Keratinocyte (primary cell): ENCODE data around the gene IFNL2. TPM values are rescaled to one million over a fixed set of nuclear protein-coding genes. Genes with fewer than 3 reads are reported as not detected.

Source experiments
- DNase-seq: peaks from one replicate; pipeline ENCODE4 v3.0.0-alpha.2; 2011; ENCODE audit warnings: low read depth, missing footprints, low spot score
- FAIRE-seq: peaks from 2 replicates; lab custom pipeline; 2011; peaks lifted over from hg19 to GRCh38; lab: Jason Lieb, UNC
- H2AFZ ChIP-seq: 2 replicates; pipeline ENCODE4 v1.6.0; 2012; ENCODE audit warnings: low read length, control low read depth, inconsistent platforms; ENCODE audit not compliant: control insufficient read depth
- H3K27ac ChIP-seq: 2 replicates; pipeline ENCODE4 v1.5.1; 2011; ENCODE audit warnings: low read length; ENCODE audit not compliant: control insufficient read depth, insufficient read depth
- H3K27me3 ChIP-seq: 3 replicates; pipeline ENCODE4 v1.6.0; 2011; ENCODE audit warnings: low read length; ENCODE audit not compliant: control insufficient read depth, insufficient read depth; ENCODE audit errors: extremely low read depth
- H3K36me3 ChIP-seq, 2 experiments: 2 replicates in 1 of 2; 3 replicates in 1 of 2; pipeline ENCODE4 v1.5.1; 2011; ENCODE audit warnings: low read length in 2 of 2, mild to moderate bottlenecking in 1 of 2; ENCODE audit not compliant: control insufficient read depth in 2 of 2, insufficient read depth in 2 of 2; ENCODE audit errors: extremely low read depth in 1 of 2
- H3K4me1 ChIP-seq: 3 replicates; pipeline ENCODE4 v1.5.1; 2011; ENCODE audit warnings: low read length; ENCODE audit not compliant: control insufficient read depth, insufficient read depth; ENCODE audit errors: extremely low read depth
- H3K4me2 ChIP-seq: 3 replicates; pipeline ENCODE4 v1.6.0; 2011; ENCODE audit warnings: low read depth, low read length; ENCODE audit not compliant: control insufficient read depth, insufficient read depth; ENCODE audit errors: extremely low read depth
- H3K4me3 ChIP-seq, 3 experiments: fragments of 200-600 bp in 1 of 3; sonication (generic) in 1 of 3; 2 replicates in 2 of 3; 3 replicates in 1 of 3; pipeline ENCODE4 v1.5.1; 2011 to 2016; ENCODE audit warnings: low read length in 3 of 3, mild to moderate bottlenecking in 3 of 3, control low read depth in 2 of 3, inconsistent platforms in 1 of 3, low read depth in 1 of 3, mixed read lengths in 1 of 3, mixed run types in 1 of 3, moderate library complexity in 1 of 3; ENCODE audit not compliant: control insufficient read depth in 2 of 3, insufficient read depth in 2 of 3; ENCODE audit errors: extremely low read depth in 1 of 3
- H3K79me2 ChIP-seq: 2 replicates; pipeline ENCODE4 v1.6.0; 2012; ENCODE audit warnings: low read length; ENCODE audit not compliant: control insufficient read depth, insufficient read depth
- H3K9ac ChIP-seq: 3 replicates; pipeline ENCODE4 v1.6.0; 2011; ENCODE audit warnings: low read length; ENCODE audit not compliant: control insufficient read depth, insufficient read depth; ENCODE audit errors: extremely low read depth
- H3K9me1 ChIP-seq: 3 replicates; pipeline ENCODE4 v1.6.0; 2011; ENCODE audit warnings: low read length; ENCODE audit not compliant: control insufficient read depth, insufficient read depth; ENCODE audit errors: extremely low read depth
- H3K9me3 ChIP-seq: 2 replicates; pipeline ENCODE4 v1.5.1; 2012; ENCODE audit warnings: low read depth, low read length; ENCODE audit not compliant: control insufficient read depth
- H4K20me1 ChIP-seq: 3 replicates; pipeline ENCODE4 v1.6.0; 2011; ENCODE audit warnings: low read length; ENCODE audit not compliant: control insufficient read depth, insufficient read depth; ENCODE audit errors: extremely low read depth
- EZH2 ChIP-seq: IDR thresholded peaks from one replicate; pipeline ENCODE4 v1.6.1; 2012; ENCODE audit warnings: inconsistent platforms, mild to moderate bottlenecking, low read length, moderate library complexity
- dilution Hi-C: fragments of 300-500 bp; cut with MboI; formaldehyde crosslinking; loops from one replicate; pipeline ENCODE4 v1.7.0; 2020; ENCODE audit warnings: low sequenced_read_pairs; ENCODE audit not compliant: extremely low pct_ligation_motif_present
- polyA plus RNA-seq, 5 experiments: library from polyadenylated mRNA; depleted of rRNA in 3 of 5; stranded (reverse) in 3 of 5; stranded (forward) in 1 of 5; unstranded in 1 of 5; fragments of >200 nt; gene quantifications; 1 replicate in 1 of 5; 2 replicates in 3 of 5; 3 replicates in 1 of 5; pipeline versions ENCODE4 v1.2.1 to v1.2.3, GENCODE V29; 2011 to 2012; ENCODE audit warnings: missing spikeins in 2 of 5, low read depth in 1 of 5, low replicate concordance in 1 of 5
- TF ChIP-seq, protein P1 (sequence below), 3 experiments: IDR thresholded peaks in 1 of 3; conservative IDR thresholded peaks in 1 of 3; optimal IDR thresholded peaks in 1 of 3; 2 replicates in 2 of 3; 3 replicates in 1 of 3; pipeline versions ENCODE3 to v1.5.1; 2011; ENCODE audit warnings: low read length in 3 of 3, mild to moderate bottlenecking in 3 of 3, moderate library complexity in 2 of 3, control low read depth in 1 of 3, inconsistent platforms in 1 of 3; ENCODE audit not compliant: insufficient read depth in 2 of 3; ENCODE audit errors: extremely low read depth in 1 of 3

IFNL2 gene
- polyA plus RNA-seq, 1 donor (not counting 4 experiments of a cell fraction or from before 2014, with no cell fraction given) = not detected

DNA sequence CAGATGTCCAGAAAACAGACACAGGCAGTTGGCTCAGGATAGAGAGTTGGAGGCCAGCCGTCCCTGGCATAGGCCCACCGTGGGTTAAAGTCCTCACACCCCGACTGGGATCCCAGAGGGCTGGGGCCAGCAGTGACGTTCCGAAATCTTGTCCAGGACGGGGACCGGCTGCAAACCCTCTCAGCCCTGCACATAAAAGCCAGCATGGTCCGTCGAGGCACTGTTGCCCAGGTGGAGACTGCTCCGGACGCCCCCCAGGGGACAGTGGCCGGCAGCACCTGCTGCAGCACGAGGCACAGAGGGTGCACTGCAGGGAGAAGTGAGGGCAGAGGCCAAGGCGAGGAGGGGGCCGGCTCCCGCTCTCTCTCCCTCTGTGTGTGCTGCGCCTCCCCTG, 4.3 kb upstream of the IFNL2 start:
- H4K20me1 ChIP-seq = no peaks in the 10 kb centered on the region
- H3K4me2 ChIP-seq = no peak overlapping the region
- no peak overlapping the region for H3K9ac ChIP-seq
- H3K79me2 ChIP-seq = no peaks in the 10 kb centered on the region
- dilution Hi-C loops = no loop called here
- H3K36me3 ChIP-seq = no peaks in the 10 kb centered on the region
- peaks cover 30% of the 10 kb centered on the region for H3K27me3 ChIP-seq
- FAIRE-seq (no peak), DNase-seq (no peak)
- TF ChIP-seq, protein P1, sequence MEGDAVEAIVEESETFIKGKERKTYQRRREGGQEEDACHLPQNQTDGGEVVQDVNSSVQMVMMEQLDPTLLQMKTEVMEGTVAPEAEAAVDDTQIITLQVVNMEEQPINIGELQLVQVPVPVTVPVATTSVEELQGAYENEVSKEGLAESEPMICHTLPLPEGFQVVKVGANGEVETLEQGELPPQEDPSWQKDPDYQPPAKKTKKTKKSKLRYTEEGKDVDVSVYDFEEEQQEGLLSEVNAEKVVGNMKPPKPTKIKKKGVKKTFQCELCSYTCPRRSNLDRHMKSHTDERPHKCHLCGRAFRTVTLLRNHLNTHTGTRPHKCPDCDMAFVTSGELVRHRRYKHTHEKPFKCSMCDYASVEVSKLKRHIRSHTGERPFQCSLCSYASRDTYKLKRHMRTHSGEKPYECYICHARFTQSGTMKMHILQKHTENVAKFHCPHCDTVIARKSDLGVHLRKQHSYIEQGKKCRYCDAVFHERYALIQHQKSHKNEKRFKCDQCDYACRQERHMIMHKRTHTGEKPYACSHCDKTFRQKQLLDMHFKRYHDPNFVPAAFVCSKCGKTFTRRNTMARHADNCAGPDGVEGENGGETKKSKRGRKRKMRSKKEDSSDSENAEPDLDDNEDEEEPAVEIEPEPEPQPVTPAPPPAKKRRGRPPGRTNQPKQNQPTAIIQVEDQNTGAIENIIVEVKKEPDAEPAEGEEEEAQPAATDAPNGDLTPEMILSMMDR (optimal IDR thresholded peaks at IDR 0.05 in 1 of 3, IDR thresholded peaks at IDR 0.05 in 1 of 3, conservative IDR thresholded peaks at IDR 0.05 in 1 of 3; ENCODE audit: extremely low read depth in 1 of 3, insufficient read depth in 2 of 3, low read length in 3 of 3) = no peak
- TF ChIP-seq EZH2 = no peak
- no peaks in the 10 kb centered on the region for H3K4me1 ChIP-seq
- no peak overlapping the region for H3K4me3 ChIP-seq
- no peaks in the 10 kb centered on the region for H3K9me1 ChIP-seq
- H3K27ac ChIP-seq = no peak overlapping the region
- no peak overlapping the region for H2AFZ ChIP-seq
- H3K9me3 ChIP-seq = no peaks in the 10 kb centered on the region

DNA sequence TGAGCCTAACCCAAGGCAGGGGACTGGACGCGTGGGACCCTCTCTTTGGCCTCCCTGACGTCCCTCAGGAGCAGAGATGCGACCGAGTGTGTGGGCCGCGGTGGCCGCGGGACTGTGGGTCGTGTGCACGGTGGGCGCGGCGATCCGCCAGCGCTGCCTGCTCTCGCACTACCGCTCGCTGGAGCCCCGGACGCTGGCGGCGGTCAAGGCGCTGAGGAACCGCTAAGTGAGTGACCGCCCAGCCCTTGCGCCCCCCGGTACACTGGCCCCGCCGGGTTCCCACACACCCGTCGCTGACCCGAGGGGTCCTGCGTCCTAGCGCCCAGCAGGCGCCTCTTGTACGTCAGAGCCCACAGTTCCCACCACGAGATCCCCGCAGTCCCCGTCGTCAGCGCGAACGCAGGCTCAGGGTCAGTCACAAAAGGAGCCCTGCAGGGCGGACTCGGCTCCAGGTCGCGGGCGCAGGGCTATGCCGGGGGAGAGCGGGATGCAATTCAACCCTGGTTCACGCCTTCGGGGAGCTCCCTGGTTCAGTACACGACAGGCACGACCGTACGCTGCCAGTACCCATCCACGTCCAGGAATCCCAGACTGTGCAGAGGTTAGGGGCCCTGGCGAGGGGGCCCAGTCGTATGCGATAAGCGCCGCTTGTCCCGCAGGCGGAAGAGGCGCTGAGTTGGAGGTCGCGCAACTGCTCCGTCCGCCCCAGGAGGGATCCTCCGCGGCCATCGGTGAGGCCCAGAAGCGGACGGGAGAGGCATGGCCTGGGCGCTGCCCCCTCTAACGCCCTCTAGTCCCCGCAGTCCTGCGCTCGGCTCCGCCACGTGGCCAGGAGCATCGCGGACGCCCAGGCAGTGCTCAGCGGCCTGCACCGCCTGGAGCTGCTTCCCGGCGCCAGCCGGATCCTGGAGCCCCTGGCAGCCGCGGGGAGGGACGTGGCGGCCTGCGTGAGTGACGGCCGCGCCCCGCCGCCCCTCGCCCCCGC, 3.6 kb upstream of the IFNL2 start:
- dilution Hi-C loops = no loop called here
- Histone ChIP-seq H3K27ac (no peak overlapping the region), H3K9me3 (no peaks in the 10 kb centered on the region), H3K9ac (no peak overlapping the region), H3K4me2 (no peak overlapping the region), H3K4me1 (no peaks in the 10 kb centered on the region), H3K79me2 (no peaks in the 10 kb centered on the region), H4K20me1 (no peaks in the 10 kb centered on the region), H3K9me1 (no peaks in the 10 kb centered on the region), H3K27me3 (peaks cover 30% of the 10 kb centered on the region), H3K36me3 (no peaks in the 10 kb centered on the region), H2AFZ (no peak overlapping the region), H3K4me3 (no peak overlapping the region)
- FAIRE-seq = no peak
- TF ChIP-seq, protein P1 (optimal IDR thresholded peaks at IDR 0.05 in 1 of 3, IDR thresholded peaks at IDR 0.05 in 1 of 3, conservative IDR thresholded peaks at IDR 0.05 in 1 of 3; ENCODE audit: extremely low read depth in 1 of 3, insufficient read depth in 2 of 3, low read length in 3 of 3) = no peak
- TF ChIP-seq EZH2 = peak; percentile 65
- no peak for DNase-seq
